ENCODE measurements around the gene TYMP.
A peak's percentile ranks its signal among the peaks of the same experiment; 100 is the strongest.

The TYMP gene, protein sequence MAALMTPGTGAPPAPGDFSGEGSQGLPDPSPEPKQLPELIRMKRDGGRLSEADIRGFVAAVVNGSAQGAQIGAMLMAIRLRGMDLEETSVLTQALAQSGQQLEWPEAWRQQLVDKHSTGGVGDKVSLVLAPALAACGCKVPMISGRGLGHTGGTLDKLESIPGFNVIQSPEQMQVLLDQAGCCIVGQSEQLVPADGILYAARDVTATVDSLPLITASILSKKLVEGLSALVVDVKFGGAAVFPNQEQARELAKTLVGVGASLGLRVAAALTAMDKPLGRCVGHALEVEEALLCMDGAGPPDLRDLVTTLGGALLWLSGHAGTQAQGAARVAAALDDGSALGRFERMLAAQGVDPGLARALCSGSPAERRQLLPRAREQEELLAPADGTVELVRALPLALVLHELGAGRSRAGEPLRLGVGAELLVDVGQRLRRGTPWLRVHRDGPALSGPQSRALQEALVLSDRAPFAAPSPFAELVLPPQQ

DNA sequence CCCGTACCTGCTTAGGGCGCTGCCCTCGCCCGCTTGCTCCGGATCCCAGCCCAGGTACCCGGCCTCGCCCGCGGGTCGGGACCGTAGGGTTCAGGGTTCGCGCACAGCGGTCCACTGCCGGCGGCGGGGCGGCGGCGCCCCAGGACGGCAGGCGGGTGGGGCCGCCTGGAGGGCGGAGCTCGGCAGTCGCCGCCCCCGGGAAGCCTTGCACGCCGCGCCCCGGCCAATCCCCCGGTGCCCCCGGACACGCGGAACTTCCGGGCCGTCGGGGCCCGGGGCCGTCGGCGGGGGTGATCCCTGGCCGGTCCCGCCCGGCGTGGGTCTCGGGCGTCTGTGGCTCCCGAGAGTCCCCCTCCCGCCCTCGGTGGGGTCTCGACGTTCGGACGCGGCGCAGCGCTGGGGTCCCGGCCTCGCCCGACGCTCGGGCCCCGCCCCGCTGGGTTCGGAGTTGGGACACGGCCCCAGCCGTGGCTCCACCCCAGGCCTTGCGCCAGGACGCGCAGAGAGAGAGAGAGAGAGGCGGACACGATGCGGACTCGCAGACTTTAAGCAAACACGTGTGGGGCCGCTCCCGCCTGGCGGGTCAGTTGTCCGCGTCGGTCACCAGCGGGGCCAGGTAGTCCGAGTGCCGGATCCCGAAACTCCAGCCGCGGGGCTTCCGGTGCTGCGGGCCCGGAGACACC, at the start of gene TYMP:
TYMP (minus strand) TSS at position 116 of the 683 bp plus-strand sequence. CDS start 303 bp downstream, outside the sequence.
- DNase-seq, result peak; percentile 58

DNA sequence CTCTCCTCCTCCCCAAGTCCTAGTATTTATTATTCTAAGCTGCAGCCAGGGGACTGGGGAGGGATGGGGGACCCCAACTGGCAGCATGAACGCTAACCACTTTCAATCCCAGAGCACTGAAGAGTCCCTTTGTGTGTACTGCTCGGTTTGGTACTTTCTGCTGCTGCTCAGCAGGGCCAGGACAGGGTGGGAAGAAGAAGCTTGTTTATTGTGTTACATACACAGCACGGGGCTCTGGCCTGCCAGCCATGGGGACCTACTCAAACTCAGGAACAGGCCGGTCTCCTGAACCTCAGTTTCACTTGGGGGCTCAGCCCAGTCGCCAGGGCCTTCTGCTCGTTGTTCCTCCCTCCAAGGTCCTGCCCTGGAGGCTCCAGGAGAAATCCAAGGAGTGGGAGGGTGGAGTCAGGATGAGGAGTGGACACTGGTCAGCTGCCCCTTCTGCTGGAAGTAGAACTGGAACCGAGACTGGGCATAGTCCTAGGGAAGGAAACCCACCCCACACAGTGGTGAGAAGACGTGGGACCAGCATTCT, 49.0 kb upstream of the TYMP start:
- DNase-seq, result no peak

DNA sequence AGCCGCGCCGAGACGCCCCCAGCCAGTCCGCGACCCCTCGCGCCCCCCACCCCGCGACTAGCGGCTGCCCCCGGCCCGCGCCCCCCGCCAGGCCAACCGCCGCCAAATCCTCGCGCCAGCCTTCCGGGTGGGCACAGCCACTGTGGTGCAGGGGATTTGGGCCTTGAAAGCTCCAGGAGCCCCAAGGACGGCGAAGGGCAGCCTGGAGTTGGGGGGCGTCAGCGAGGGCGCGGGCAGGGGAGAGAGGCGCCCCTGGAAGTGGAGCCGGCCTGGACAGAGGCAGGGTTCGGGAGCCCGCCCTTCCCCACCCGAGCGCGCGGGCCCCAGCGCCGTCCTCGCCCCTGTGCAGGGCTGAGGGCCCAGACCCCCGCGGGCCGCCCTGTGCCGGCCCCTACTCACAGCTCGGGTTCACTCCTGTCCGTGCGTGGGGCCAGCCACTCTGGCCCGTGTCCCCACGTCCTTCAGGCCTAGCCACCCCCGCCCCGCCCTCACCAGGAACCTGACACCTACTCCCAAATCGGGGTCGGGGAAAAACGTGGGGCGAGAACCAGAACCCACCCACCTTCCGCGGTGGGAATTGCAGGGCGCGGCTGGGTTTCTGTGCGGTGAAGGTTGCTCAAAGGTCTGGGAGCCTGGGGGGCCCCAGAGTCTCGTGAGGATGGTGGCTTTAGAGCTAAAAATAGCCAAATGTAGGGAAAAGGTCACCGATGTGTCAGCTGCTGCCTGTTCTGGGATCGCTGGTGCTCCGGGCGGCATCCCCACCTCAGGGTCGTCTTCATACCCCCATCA, 48.4 kb upstream of the TYMP start, which contains the start of gene CPT1B:
CPT1B (minus strand) TSS at position 441 of the 789 bp plus-strand sequence. CDS start 512 bp downstream, outside the sequence.
- DNase-seq, result no peak

DNA sequence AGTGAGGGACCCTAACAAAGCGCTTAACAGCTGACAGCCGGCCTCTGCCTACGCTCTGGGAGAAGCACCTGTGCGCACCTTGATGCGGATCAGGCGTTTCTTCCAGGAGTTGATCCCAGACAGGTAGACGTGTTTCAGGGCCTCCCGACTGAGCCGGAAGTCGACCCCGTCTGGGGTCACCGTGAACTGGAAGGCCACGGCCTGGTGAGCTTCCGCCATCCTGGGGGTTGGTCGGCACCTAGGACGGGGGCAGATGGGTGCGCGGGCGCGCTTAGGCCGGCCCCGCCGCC, 47.8 kb upstream of the TYMP start:
- DNase-seq, result no peak

DNA sequence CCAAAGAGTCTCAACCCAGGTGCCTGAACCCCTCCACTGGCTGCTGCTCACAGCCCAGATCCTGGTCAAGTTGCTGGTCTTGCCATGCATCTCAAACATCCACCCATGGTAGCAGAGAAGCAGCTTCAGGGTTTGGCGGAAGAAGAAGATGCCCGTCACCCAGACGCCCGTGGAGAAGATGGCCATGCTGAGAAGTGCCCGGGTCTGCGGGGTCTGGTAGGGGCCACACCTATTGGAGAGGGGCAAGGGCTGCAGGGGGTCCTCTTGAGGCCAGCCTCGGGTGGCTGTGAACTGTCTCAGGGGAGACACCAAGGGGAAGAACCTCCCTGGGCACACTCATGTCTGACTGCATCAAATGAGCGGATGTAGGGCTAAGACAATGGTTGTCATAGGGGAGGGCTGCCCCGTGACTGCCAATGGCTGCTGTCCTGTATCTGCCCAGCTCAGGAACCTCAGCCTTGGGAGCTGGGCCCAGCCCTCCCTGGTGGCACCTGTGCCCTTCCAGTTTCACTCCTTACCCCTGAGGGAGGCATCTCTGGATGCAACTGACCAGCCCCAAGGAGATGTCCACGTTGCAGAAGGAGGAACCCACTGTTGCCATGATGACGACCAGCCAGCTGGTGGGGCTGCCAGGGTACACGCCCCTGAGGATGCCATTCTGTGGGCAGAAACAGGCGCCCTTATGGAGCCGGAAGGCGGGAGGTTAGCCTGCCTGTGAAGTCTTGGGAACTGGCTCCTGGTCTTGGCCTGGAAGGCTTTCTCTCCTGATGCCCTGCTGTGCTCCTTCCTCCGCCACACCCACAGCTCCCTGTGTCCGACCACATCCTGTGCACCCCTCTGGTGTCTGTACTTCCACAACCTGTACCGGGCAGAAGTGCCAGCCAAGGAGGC, 47.2 kb upstream of the TYMP start:
- DNase-seq, result no peak

DNA sequence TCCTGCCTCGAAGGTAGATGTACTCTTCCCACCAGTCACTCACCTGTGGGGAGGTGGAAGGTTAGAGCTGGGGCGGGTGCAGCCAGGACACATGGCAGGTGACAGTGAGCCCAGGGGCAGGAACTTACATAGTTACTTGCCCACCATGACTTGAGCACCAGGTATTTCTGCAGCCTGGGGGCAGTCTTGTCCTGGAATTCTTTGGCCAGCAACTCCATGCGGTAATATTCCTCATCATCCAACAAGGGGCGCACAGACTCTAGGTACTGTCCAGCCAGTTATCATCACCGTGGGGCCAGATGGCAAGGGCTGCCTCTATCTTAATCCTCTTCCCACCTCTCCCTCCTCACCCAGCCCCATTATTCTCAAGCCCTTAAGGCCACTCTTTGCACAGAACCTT, 46.3 kb upstream of the TYMP start:
- DNase-seq, result peak; percentile 49

DNA sequence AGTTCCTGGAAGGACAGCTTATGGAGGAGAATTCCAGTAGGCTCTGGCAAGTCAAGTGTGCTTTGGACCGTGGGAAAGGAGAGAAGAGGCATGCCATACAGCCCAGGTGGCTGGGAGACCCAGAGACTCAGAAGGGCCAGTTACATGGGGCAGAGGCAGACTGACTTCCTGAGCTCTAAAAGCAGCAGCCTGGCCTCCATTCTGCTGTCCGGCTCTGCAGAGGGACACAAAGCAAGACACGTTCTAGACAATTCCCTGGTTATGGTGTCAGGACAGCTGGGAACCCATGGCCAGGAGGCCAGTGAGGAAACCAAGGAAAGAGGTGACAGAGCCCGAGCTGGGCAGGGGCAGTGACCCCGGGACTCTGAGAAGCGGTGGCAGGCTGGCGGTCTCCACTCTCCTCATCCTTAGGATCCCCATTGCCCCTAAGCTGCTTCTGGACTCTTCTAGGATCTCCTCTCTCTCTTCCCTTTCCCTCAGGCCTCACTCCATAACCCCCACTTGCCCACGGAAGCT, 45.7 kb upstream of the TYMP start:
- no peak for DNase-seq

DNA sequence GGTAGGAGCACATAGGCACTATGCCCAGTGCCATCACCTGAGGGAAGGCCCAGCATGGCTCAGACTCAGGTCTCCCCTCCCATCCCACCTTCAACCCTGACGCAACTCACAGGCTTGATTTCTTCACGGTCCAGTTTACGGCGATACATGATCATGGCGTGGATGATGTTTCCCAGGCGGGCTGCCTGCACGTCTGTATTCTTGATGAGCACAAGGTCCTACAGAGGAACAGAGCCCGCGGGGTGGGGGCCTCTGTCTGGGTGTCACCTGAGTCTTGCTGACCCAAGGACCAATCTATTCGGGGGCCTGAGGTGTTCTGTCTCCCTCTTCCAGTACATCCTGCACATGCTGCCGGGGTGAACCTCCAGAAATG, 44.6 kb upstream of the TYMP start:
- no peak for DNase-seq

DNA sequence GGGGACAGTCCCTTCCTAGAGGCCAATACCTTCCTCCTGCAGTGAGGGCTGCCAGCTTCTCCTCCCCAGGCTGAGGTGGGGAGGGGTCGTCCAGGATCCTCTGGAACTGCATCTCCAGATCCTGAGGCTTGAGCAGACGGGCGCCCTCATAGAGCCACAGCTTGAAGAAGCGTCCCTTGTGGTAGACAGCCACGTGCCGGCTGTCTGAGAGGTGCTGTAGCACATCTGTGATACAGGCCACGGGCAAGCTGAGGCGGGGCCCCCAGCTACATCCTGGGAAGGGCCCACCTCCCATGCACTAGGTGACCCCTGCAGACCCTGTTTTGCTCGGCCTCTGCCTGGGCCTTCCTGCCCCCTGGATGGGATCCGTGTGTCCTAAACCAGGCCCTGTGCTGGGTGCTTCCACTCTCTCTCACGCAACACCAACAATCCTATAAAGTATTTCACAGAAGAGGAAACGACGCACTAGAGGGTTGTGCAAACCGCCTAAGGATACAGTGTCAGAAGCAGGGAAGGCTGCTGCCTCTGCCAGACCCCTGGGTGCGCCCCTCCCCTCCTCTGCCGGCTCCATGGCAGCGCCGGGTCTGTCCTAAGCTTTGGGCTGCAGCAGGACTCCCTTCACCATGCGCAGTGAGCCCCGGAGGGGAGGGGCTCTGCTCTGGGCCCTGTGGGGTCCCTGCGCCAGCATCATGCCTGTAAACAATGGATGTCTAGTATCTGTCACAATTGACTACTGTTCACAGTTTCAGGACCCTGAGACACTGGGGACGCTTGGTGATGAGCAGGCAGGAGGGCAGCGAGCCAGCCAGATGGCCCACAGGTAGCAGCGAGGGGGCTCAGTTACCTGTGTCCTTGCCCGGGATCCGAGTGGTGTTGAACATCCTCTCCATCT, 43.9 kb upstream of the TYMP start:
- DNase-seq, result no peak

DNA sequence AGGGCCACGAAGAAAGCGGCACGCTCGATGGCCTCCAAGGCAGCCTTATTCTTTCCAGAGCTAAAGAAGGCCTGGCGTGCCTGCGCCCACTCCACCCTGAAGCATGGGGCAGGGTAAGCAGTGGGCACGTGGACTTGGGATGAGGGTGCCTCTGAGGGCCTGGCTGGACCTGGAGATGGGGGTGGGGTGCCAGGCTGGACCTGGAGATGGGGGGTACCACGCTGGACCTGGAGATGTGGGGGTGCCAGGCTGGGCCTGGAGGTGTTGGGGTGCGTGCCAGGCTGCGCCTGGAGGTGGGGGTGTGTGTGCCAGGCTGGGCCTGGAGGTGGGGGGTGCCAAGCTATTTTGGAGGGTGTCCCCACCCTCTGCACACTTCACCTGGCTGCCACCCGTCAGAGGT, 43.2 kb upstream of the TYMP start:
- no peak for DNase-seq

DNA sequence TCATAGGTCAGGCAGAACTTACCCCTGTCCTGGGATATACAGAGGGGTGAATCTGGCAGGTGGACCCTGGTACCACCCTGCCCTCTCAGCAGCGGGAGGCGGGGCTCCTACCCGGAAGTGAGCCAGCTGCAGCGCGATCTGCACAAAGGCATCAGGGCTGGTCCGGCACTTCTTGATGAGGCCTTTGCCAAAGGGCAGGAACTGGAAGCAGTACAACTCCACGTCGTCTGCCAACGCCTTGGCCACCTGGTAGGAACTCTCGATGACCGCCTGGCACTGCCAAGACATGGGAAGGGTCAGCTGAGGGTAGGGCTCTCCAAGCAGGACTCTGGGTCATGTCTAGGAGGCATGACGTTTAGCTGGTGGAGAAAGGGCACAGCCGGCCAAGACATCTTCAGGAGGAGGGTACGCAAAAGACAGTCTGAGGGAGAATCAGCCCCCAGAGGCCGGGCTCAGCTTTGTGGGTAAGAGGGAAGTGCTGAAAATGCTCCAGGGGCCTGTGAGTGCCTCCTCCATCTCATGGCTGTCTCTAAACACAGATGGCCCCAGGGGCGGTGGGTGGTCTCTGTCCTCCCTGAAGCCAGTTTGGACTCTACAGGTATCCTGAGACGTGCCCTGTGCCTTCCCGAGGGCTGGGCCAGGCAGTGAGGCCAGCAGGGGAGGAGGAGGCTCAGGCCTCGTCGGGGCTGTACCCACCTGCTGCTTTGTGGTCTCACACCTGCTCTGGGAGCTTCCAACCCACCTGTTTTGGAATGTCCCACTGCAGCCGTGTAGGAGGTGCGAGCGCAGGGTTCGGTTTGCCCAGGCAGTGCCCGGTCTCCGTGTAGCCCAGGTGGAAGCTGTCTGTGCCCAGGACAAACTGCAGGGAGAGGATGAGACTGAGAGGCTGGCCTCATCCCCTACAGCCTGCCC, 41.7 kb upstream of the TYMP start:
- DNase-seq, result no peak

DNA sequence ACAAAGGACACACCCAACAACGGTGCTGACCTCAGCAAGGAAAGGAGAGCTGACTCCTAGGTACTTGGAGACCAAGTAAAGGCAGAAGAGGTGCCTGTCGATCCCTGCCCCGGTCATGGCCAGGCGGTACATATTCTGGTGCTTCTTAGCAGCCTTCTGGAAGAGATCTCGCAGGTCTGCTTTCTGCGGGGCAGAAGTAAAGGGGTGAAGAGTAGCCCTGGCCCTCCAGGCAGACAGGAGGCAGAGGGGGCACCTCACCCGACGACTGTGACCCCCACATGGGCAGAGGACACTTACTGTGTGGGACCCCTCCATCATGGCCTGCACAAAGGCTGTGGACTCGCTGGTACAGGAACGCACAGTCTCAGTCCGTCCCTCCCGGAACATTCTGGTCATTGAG, 41.0 kb upstream of the TYMP start:
- DNase-seq, result no peak

DNA sequence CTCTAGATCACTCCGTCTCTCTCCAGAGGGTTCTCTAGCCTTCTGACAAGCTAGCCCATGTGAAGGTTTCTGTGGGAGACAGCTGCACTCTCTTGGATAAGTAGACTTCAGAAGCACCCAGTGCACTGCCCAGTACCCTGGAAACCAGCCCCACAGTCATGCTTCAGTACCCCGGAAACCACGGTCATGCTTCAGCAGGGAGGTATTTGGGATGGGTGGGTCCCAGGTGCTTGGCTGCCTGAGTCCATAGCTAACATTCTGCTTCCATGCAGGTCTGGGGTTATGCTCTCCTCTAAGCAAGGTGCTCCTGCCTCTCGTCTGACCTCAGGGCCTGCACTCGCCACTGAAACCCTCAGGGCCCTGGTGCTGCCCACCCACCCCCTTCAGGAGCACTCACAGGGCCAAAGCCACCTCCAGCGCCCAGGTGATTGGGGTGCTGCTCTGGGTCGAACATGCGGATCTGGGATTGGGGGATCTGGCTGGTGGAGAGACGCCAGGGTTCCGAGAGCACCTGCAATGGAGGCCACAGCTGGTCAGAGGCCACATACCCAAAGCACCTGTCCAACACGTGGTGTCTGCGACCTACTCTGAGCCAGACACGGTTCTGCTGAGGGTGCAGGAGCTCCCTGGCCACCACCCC, 40.2 kb upstream of the TYMP start:
- no peak for DNase-seq

DNA sequence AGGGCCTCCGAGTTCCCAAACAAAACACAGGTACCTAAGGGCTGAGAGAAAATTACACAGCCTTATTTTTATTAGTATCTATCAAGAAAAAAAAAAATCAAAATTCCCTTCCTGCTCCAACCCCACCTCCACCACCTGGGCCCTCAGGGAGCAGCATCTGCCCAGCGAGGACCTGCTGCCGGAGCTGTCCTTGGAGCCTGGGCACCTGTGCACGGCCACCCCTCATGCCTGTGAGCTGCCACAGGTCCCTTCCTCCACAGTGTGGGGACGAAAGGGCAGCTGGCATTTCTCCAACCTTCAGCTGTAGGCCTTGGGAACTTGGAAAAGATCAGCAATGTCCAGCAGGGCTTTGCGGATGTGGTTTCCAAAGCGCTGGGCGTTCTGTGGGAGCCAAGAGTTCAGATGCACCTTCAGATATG, 39.2 kb upstream of the TYMP start:
- DNase-seq, result no peak

DNA sequence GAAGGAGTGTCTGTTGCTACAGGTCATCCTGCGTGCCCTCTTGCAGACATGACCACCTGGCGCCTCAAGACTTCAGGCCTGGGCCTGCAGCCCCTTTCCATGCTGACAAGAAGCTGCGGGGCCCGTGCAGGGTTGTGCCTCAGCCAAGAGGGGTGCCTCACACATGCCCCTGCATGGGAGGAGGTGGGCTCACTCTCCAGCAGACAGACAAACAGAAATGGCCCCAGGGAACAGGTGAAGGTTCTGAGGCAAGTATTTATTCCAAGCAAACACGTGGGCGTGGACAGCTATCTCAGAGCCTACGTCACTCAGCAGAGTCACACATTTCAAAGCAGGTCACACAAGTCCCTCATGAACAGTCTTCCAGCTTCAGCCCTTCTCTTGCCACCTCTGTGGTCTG, 38.8 kb upstream of the TYMP start:
- no peak for DNase-seq

DNA sequence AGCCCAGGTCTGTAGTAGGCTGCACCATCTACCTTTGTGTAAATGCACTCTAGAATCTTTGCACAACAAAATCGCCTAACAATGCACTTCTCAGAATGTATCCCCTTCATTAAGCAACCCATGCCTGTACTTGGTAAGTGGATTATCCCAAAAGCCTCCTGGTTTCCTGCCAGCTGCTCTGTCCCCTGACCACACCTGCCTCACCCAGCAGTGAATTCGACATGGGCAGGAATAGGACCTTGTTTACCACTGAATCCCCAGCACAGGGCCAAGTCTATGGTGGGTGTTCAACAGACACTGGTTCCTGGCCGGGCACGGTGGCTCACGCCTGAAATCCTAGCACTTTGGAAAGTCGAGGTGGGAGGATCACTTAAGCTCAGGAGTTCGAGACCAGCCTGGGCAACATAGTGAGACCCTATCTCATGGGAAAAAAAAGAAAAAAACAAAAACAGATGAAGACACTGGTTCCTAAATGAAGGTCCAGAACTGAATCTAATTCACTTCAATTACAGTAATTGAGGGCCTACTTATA, 38.0 kb upstream of the TYMP start:
- no peak for DNase-seq

DNA sequence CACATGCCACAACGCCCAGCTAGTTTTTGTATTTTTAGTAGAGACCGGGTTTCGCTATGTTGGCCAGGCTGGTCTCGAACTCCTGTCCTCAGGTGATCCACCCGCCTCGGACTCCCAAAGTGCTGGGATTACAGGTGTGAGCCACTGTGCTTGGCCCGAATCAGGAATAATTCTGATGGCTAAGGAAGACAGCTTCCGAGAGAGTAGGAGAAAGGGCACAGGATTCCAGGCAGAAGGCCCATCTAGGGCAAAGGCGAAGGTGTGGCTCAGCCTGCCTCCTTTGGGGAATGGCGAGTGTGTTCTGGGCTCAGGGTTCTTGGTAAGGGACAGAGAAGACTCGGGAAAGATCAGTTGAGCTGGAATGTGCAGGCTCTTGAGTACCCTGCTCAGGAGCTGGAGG, 34.5 kb upstream of the TYMP start:
- DNase-seq, result no peak

DNA sequence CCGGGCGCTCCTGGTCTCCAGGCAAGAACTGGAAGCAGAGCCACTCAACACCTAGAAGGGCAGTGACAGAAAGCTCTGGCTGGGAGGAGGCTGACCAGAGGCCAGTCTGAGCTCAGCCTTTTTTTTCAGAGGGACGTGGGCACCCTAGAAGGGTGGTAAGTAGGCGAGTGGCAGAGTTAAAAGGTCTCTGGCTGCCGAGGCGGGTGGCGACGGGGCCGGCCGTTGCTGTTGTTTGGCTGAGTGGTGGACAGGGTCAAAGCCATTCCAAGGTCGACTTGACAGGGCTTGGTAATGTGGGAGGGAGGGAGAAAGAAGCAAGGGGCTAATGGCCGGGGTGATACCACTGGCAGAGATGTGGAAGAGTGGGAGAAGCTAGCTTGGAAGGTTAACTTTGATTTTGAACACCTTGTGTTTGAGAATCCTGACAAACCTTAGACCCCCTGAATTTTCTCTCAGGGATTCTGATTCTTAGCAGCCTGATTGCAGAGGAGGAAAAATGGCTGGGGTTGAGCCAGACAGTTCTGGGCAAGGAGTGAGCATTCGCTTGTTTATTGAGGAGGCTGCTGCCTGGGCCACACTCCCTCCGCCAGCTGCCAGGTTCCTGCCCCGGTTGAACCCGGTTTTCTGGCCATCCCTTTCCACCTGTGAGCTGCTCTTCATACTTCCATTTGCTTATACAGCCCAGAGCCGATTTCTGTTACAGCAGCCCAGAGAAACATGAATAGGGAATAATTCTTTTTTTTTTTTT, 33.8 kb upstream of the TYMP start:
- DNase-seq, result no peak
